Neural cell (in vitro differentiated cells): ENCODE data around the gene PRICKLE3. TPM values are rescaled to one million over a fixed set of nuclear protein-coding genes. Genes with fewer than 3 reads are reported as not detected.

Source experiments
- H2AFZ ChIP-seq: fragments of 200-600, 300-800 bp; sonication (generic), shearing (Covaris generic); 2 replicates; pipeline ENCODE4 v1.6.0; 2014; ENCODE audit warnings: low read depth, mild to moderate bottlenecking, antibody characterized with exemption, low read length, moderate library complexity
- H3F3A ChIP-seq: fragments of 200-600 bp; shearing (Covaris generic); 2 replicates; pipeline ENCODE4 v1.6.1; 2016; ENCODE audit warnings: mild to moderate bottlenecking, moderate library complexity, mixed read lengths, antibody characterized with exemption, low read length; ENCODE audit not compliant: insufficient read depth, poor library complexity, severe bottlenecking
- H3K27ac ChIP-seq: fragments of 200-600, 300-800 bp; sonication (generic), shearing (Covaris generic); 2 replicates; pipeline ENCODE4 v1.5.1; 2014; ENCODE audit warnings: mild to moderate bottlenecking, low read length, moderate library complexity
- H3K27me3 ChIP-seq: fragments of 300-800, 200-600 bp; sonication (generic), shearing (Covaris generic); 2 replicates; pipeline ENCODE4 v1.6.0; 2014; ENCODE audit warnings: mild to moderate bottlenecking, low read depth, low read length, moderate library complexity; ENCODE audit not compliant: insufficient read depth
- H3K36me3 ChIP-seq: fragments of 300-800, 200-600 bp; sonication (generic), shearing (Covaris generic); 2 replicates; pipeline ENCODE4 v1.5.1; 2014; ENCODE audit warnings: mild to moderate bottlenecking, antibody characterized with exemption, low read length, moderate library complexity; ENCODE audit not compliant: insufficient read depth
- H3K4me2 ChIP-seq: fragments of 300-800, 200-600 bp; sonication (generic), shearing (Covaris generic); 2 replicates; pipeline ENCODE4 v1.6.0; 2014; ENCODE audit warnings: mild to moderate bottlenecking, low read length
- H3K4me3 ChIP-seq: fragments of 300-800, 200-600 bp; sonication (generic), shearing (Covaris generic); 2 replicates; pipeline ENCODE4 v1.5.1; 2014; ENCODE audit warnings: mild to moderate bottlenecking, low read length, moderate library complexity
- H3K79me2 ChIP-seq: fragments of 200-600 bp; shearing (Covaris generic); replicated peaks from 2 replicates; pipeline ENCODE4 v1.6.0; 2014; ENCODE audit warnings: mild to moderate bottlenecking, low read length, moderate library complexity; ENCODE audit not compliant: insufficient read depth
- H3K9ac ChIP-seq: fragments of 300-800, 200-600 bp; sonication (generic), shearing (Covaris generic); 2 replicates; pipeline ENCODE4 v1.6.1; 2016; ENCODE audit warnings: mild to moderate bottlenecking, low read length, mixed read lengths
- H3K9me2 ChIP-seq: fragments of 200-600 bp; shearing (Covaris generic); 2 replicates; pipeline ENCODE4 v1.6.1; 2016; ENCODE audit warnings: mild to moderate bottlenecking, low read length, mixed read lengths; ENCODE audit not compliant: insufficient read depth
- H3K9me3 ChIP-seq: fragments of 200-600, 300-800 bp; sonication (generic), shearing (Covaris generic); 2 replicates; pipeline ENCODE4 v1.6.1; 2016; ENCODE audit warnings: mild to moderate bottlenecking, mixed run types, low read length, moderate library complexity, mixed read lengths
- H4K20me1 ChIP-seq: fragments of 200-600 bp; shearing (Covaris generic); 2 replicates; pipeline ENCODE4 v1.6.1; 2016; ENCODE audit warnings: mild to moderate bottlenecking, mixed run types; ENCODE audit not compliant: insufficient read depth
- CTCF ChIP-seq: fragments of 450-650 bp; IDR thresholded peaks from 2 replicates; pipeline ENCODE4 v1.5.1; 2014; ENCODE audit warnings: antibody characterized with exemption, mild to moderate bottlenecking, moderate library complexity; ENCODE audit not compliant: poor library complexity, severe bottlenecking
- EP300 ChIP-seq: fragments of 450-650 bp; conservative IDR thresholded peaks from 2 replicates; pipeline ENCODE4 v1.6.1; 2014; ENCODE audit warnings: antibody characterized with exemption, mild to moderate bottlenecking, moderate library complexity; ENCODE audit not compliant: poor library complexity, severe bottlenecking
- EZH2 ChIP-seq: fragments of 200-600, 300-800 bp; shearing (Covaris generic), sonication (generic); IDR thresholded peaks from 2 replicates; pipeline ENCODE4 v1.6.1; 2014; ENCODE audit warnings: antibody characterized with exemption, low read length, borderline replicate concordance, mild to moderate bottlenecking; ENCODE audit not compliant: insufficient read depth, poor library complexity, severe bottlenecking
- MXI1 ChIP-seq: fragments of 450-650 bp; conservative IDR thresholded peaks from 2 replicates; pipeline ENCODE4 v1.6.1; 2014; ENCODE audit warnings: antibody characterized with exemption, mild to moderate bottlenecking; ENCODE audit not compliant: poor library complexity, severe bottlenecking
- POLR2AphosphoS5 ChIP-seq: IDR thresholded peaks from 2 replicates; pipeline ENCODE4 v1.6.1; 2012
- RAD21 ChIP-seq: fragments of 450-650 bp; conservative IDR thresholded peaks from 2 replicates; pipeline ENCODE4 v1.6.1; 2014; ENCODE audit warnings: antibody characterized with exemption, mild to moderate bottlenecking, moderate library complexity
- REST ChIP-seq: IDR thresholded peaks from 2 replicates; pipeline ENCODE4 v1.6.1; 2012; ENCODE audit warnings: borderline replicate concordance
- SMC3 ChIP-seq: fragments of 450-650 bp; conservative IDR thresholded peaks from 2 replicates; pipeline ENCODE4 v1.6.1; 2014; ENCODE audit warnings: antibody characterized with exemption, mild to moderate bottlenecking, moderate library complexity; ENCODE audit not compliant: poor library complexity
- TAF1 ChIP-seq: IDR thresholded peaks from 2 replicates; pipeline ENCODE4 v1.6.1; 2012; ENCODE audit warnings: low read depth
- polyA plus RNA-seq: library from polyadenylated mRNA; depleted of rRNA; stranded (reverse); fragments of >200 nt; gene quantifications from 2 replicates; pipeline ENCODE4 v1.2.3, GENCODE V29; 2014

The PRICKLE3 gene
- polyA plus RNA-seq, 1 donor from 2014 or later: 0.45 TPM

GRCh38 chrX:49162620-49163019 is 23.6 kb downstream of the PRICKLE3 start, which contains the start of gene MAGIX:
TSS of gene MAGIX (plus strand) at chrX:49162758. CDS start at chrX:49162890, 132 bp downstream.
- Histone ChIP-seq H3K79me2 (no peaks in the 10 kb centered on the region), H3K4me3 (peak within 1 kb of the TSS; percentile 58), H3K27ac (no peak within 1 kb of the TSS), H4K20me1 (no peaks in the 10 kb centered on the region), H3K9me2 (no peaks in the 10 kb centered on the region), H3F3A (no peaks in the 10 kb centered on the region), H3K9ac (no peak within 1 kb of the TSS), H3K27me3 (no peaks in the 10 kb centered on the region), H2AFZ (no peak within 1 kb of the TSS), H3K9me3 (no peaks in the 10 kb centered on the region), H3K4me2 (no peak within 1 kb of the TSS), H3K36me3 (no peaks in the 10 kb centered on the region)
- TF ChIP-seq TAF1: no peak
- no peak for TF ChIP-seq RAD21
- TF ChIP-seq CTCF: no peak
- TF ChIP-seq MXI1: no peak
- no peak for TF ChIP-seq POLR2AphosphoS5
- TF ChIP-seq EP300: no peak
- no peak for TF ChIP-seq SMC3
- TF ChIP-seq REST: no peak
- no peak for TF ChIP-seq EZH2

- Histone ChIP-seq H4K20me1 (no peaks in the 10 kb centered on the region), H3K9ac (no peak overlapping the region), H3K79me2 (no peaks in the 10 kb centered on the region), H3K27ac (no peak overlapping the region), H3K36me3 (no peaks in the 10 kb centered on the region), H3K4me3 (no peak overlapping the region), H3K9me2 (no peaks in the 10 kb centered on the region), H3K9me3 (no peaks in the 10 kb centered on the region), H2AFZ (no peak overlapping the region), H3K27me3 (no peaks in the 10 kb centered on the region), H3F3A (no peaks in the 10 kb centered on the region), H3K4me2 (no peak overlapping the region)
- TF ChIP-seq RAD21: no peak
- no peak for TF ChIP-seq POLR2AphosphoS5
These were observed 24.5 kb downstream of the PRICKLE3 start for GRCh38 chrX:49161632-49162031.

GRCh38 chrX:49160908-49161307 is 25.3 kb downstream of the PRICKLE3 start:
- H3K4me3 ChIP-seq: no peak overlapping the region
- no peaks in the 10 kb centered on the region for H3K9me2 ChIP-seq
- no peak overlapping the region for H2AFZ ChIP-seq
- no peaks in the 10 kb centered on the region for H3F3A ChIP-seq
- H3K9me3 ChIP-seq: no peaks in the 10 kb centered on the region
- no peaks in the 10 kb centered on the region for H3K36me3 ChIP-seq
- no peaks in the 10 kb centered on the region for H3K27me3 ChIP-seq
- no peak overlapping the region for H3K27ac ChIP-seq
- no peak overlapping the region for H3K9ac ChIP-seq
- no peaks in the 10 kb centered on the region for H3K79me2 ChIP-seq
- no peak overlapping the region for H3K4me2 ChIP-seq
- no peak for TF ChIP-seq EZH2
- TF ChIP-seq REST: no peak
- no peak for TF ChIP-seq TAF1
- no peak for TF ChIP-seq POLR2AphosphoS5
- TF ChIP-seq MXI1: no peak
- TF ChIP-seq RAD21: no peak
- no peak for TF ChIP-seq CTCF
- no peak for TF ChIP-seq EP300
- TF ChIP-seq SMC3: no peak
- no peaks in the 10 kb centered on the region for H4K20me1 ChIP-seq
